PC-3 (cell line): ENCODE measurements around the gene SST. TPM values are rescaled to one million over a fixed set of nuclear protein-coding genes. Genes with fewer than 3 reads are reported as not detected.
A peak's percentile ranks its signal among the peaks of the same experiment; 100 is the strongest.

Experiments used
- ATAC-seq: fragments of 200-7000 bp; cut with Tn5 transposase; 2 replicates; pipeline ENCODE4 v1.9.1; 2020; ENCODE audit warnings: mild to moderate bottlenecking, moderate library complexity
- BruUV-seq: library from RNA; stranded (reverse); fragments of 400-500 nt; replicated peaks from 2 replicates; lab custom pipeline; 2021; lab: Mats Ljungman, UMichigan
- CTCF ChIA-PET: fragments of 300-600 bp; sonication (Branson Sonifier 250); formaldehyde crosslinking; loops from one replicate; lab custom pipeline; 2022; ENCODE audit warnings: antibody characterized with exemption; lab: Charles Lee
- POLR2A ChIA-PET: fragments of 300-600 bp; sonication (Branson Sonifier 250); formaldehyde crosslinking; loops from one replicate; lab custom pipeline; 2022; ENCODE audit warnings: antibody characterized with exemption; ENCODE audit not compliant: unreplicated experiment; lab: Charles Lee
- DNase-seq: peaks from one replicate; pipeline ENCODE4 v3.0.0-alpha.2; 2015
- H2AFZ ChIP-seq: fragments of 300-600 bp; sonication (generic); 2 replicates; pipeline ENCODE4 v1.6.0; 2016; ENCODE audit warnings: antibody characterized with exemption, low read length
- H3F3A ChIP-seq: fragments of 300-600 bp; sonication (generic); one replicate; pipeline ENCODE4 v1.6.0; 2017; ENCODE audit warnings: antibody characterized with exemption, low read length, control low read depth, mild to moderate bottlenecking; ENCODE audit not compliant: unreplicated experiment
- H3K27ac ChIP-seq: fragments of 300-600 bp; sonication (generic); 2 replicates; pipeline ENCODE4 v1.5.1; 2016; ENCODE audit warnings: mild to moderate bottlenecking, low read length
- H3K27me3 ChIP-seq: fragments of 300-600 bp; sonication (generic); 2 replicates; pipeline ENCODE4 v1.6.1; 2016; ENCODE audit warnings: low read length, mixed read lengths
- H3K36me3 ChIP-seq: fragments of 300-600 bp; sonication (generic); 2 replicates; pipeline ENCODE4 v1.6.1; 2016; ENCODE audit warnings: low read depth, mixed run types, low read length, mixed read lengths
- H3K4me1 ChIP-seq: fragments of 300-600 bp; sonication (generic); 2 replicates; pipeline ENCODE4 v1.5.1; 2016; ENCODE audit warnings: low read length; ENCODE audit not compliant: insufficient read depth
- H3K4me2 ChIP-seq: fragments of 300-600 bp; sonication (generic); 2 replicates; pipeline ENCODE4 v1.6.0; 2016; ENCODE audit warnings: low read length
- H3K4me3 ChIP-seq: fragments of 300-600 bp; sonication (generic); 2 replicates; pipeline ENCODE4 v1.5.1; 2016; ENCODE audit warnings: mild to moderate bottlenecking, low read length, mixed read lengths
- H3K79me2 ChIP-seq: fragments of 300-600 bp; sonication (generic); 2 replicates; pipeline ENCODE4 v1.6.1; 2017; ENCODE audit warnings: low read length, mixed read lengths
- H3K9ac ChIP-seq: fragments of 300-600 bp; sonication (generic); 2 replicates; pipeline ENCODE4 v1.6.0; 2016; ENCODE audit warnings: mild to moderate bottlenecking, low read length
- H3K9me2 ChIP-seq: fragments of 300-600 bp; sonication (generic); replicated peaks from 2 replicates; pipeline ENCODE4 v1.6.1; 2016; ENCODE audit warnings: mixed run types, low read length, mixed read lengths
- H3K9me3 ChIP-seq: fragments of 300-600 bp; sonication (generic); 2 replicates; pipeline ENCODE4 v1.6.1; 2016; ENCODE audit warnings: low read length, mixed read lengths
- H4K20me1 ChIP-seq: fragments of 300-600 bp; sonication (generic); 2 replicates; pipeline ENCODE4 v1.6.1; 2016; ENCODE audit warnings: low read length, mixed read lengths
- CTCF ChIP-seq: fragments of 300-600 bp; sonication (generic); conservative IDR thresholded peaks from 2 replicates; pipeline ENCODE4 v1.5.1; 2017; ENCODE audit warnings: antibody characterized with exemption, low read depth, mild to moderate bottlenecking, low read length
- EZH2 ChIP-seq: fragments of 300-600 bp; sonication (generic); IDR thresholded peaks from one replicate; pipeline ENCODE4 v1.6.1; 2017; ENCODE audit warnings: antibody characterized with exemption, mild to moderate bottlenecking, low read length; ENCODE audit not compliant: unreplicated experiment
- EZH2phosphoT487 ChIP-seq: fragments of 300-600 bp; sonication (generic); IDR thresholded peaks from 2 replicates; pipeline ENCODE4 v1.6.1; 2018; ENCODE audit warnings: mild to moderate bottlenecking, antibody characterized with exemption, low read length, borderline replicate concordance
- intact Hi-C: fragments of 100-400 bp; cut with micrococcal nuclease; formaldehyde crosslinking; loops from 2 replicates; pipeline ENCODE4 v1.9.0; 2023
- total RNA-seq: library from RNA; depleted of rRNA; stranded (reverse); fragments of >200 nt; gene quantifications from 2 replicates; pipeline ENCODE4 v1.2.3, GENCODE V29; 2014

The SST gene
- total RNA-seq, 1 experiment from 2014 or later = not detected

DNA sequence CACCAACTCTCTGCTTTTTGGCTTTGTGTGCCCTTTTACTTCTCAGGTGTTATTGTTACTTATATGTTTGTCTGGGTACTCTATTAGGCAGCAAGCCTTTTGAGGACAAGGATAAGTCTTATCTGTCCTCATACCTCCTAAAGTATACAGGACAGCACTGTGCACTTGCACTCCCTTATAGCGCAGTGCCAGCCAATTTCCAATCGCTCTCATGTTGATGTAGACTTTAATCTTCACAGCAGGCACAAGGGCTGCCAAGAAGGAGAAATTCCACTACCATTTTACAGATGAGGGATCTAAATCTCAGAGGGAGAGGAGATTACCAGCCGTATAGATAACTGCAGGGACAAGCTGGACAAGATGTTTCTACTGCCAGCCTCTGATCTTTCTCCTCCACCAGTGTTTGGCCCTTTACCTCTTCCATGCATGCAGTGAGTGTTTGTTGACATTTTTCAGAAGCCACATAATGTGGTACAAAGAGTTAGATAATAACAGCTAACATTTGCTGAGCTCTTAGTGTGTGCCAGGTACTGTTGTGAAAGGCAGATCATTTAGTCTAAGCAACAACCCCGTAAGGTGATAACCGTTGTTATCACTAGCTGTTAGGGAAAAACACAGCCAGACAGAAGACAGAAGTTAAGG, 30.1 kb downstream of the SST start:
- Histone ChIP-seq H3K36me3 (no peaks in the 10 kb centered on the region), H3K79me2 (no peaks in the 10 kb centered on the region), H3K9ac (no peak overlapping the region), H3K9me2 (no peaks in the 10 kb centered on the region), H4K20me1 (no peaks in the 10 kb centered on the region), H3F3A (no peaks in the 10 kb centered on the region), H2AFZ (no peak overlapping the region), H3K4me1 (no peaks in the 10 kb centered on the region), H3K27ac (no peak overlapping the region), H3K9me3 (no peaks in the 10 kb centered on the region), H3K4me2 (no peak overlapping the region), H3K4me3 (no peak overlapping the region), H3K27me3 (peaks cover 32% of the 10 kb centered on the region)
- intact Hi-C loops = no loop called here
- no peak for DNase-seq
- CTCF ChIA-PET = no interaction called here
- POLR2A ChIA-PET = no interaction called here
- BruUV-seq = no TSS peak
- TF ChIP-seq EZH2phosphoT487 = no peak
- no peak for TF ChIP-seq EZH2
- no peak for TF ChIP-seq CTCF
- no peak for ATAC-seq

GRCh38 chr3:187636528-187636927, 33.7 kb downstream of the SST start:
- no peak overlapping the region for H2AFZ ChIP-seq
- POLR2A ChIA-PET = no interaction called here
- H3F3A ChIP-seq = no peaks in the 10 kb centered on the region
- peaks cover 22% of the 10 kb centered on the region; the same call in 1 of the 2 replicates for H3K27me3 ChIP-seq
- no peak overlapping the region for H3K4me3 ChIP-seq
- H3K79me2 ChIP-seq = no peaks in the 10 kb centered on the region
- no peak overlapping the region for H3K9ac ChIP-seq
- no peaks in the 10 kb centered on the region for H3K9me3 ChIP-seq
- TF ChIP-seq CTCF = no peak
- no peak for TF ChIP-seq EZH2
- TF ChIP-seq EZH2phosphoT487 = no peak
- intact Hi-C loops = no loop called here
- CTCF ChIA-PET = no interaction called here
- DNase-seq = no peak
- H3K36me3 ChIP-seq = no peaks in the 10 kb centered on the region
- H3K27ac ChIP-seq = no peak overlapping the region
- H3K9me2 ChIP-seq = no peaks in the 10 kb centered on the region
- H3K4me1 ChIP-seq = no peaks in the 10 kb centered on the region
- H4K20me1 ChIP-seq = no peaks in the 10 kb centered on the region
- BruUV-seq = no TSS peak
- no peak overlapping the region for H3K4me2 ChIP-seq
- ATAC-seq = no peak

DNA sequence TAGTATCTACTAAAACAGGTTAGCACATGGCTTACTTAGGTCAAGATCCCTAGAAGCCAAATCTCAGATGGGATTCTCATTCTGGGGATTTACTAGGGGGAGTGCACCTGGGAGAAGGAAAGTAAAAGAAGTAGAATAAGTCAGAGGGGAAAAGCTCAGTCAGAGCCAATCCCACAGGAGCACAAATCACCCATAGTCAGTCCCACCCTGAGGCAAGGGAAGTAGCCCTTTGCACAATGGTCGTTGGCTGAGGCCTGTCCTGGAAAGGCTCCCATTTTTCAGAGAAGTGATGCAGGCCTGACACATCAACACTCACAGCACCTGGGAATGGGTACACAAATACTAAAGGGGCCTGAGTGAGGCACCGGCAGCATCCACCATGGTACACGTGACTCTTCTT, 39.8 kb downstream of the SST start:
- Histone ChIP-seq H2AFZ (no peak overlapping the region), H3K27ac (no peak overlapping the region), H3K4me3 (no peak overlapping the region), H3K79me2 (no peaks in the 10 kb centered on the region), H3K9ac (no peak overlapping the region), H3K4me2 (no peak overlapping the region), H3K9me2 (no peaks in the 10 kb centered on the region), H3K4me1 (no peaks in the 10 kb centered on the region), H3K27me3 (peaks cover 23% of the 10 kb centered on the region; the same call in 1 of the 2 replicates), H3K9me3 (no peaks in the 10 kb centered on the region), H4K20me1 (no peaks in the 10 kb centered on the region), H3F3A (no peaks in the 10 kb centered on the region), H3K36me3 (no peaks in the 10 kb centered on the region)
- ATAC-seq (no peak), DNase-seq (peak; percentile 43)
- intact Hi-C loops = no loop called here
- ChIA-PET CTCF (no interaction called here), POLR2A (no interaction called here)
- TF ChIP-seq EZH2phosphoT487 (no peak), EZH2 (no peak), CTCF (no peak)
- BruUV-seq = no TSS peak
